ENCODE data around the gene SLC6A2.

SLC6A2 gene

DNA sequence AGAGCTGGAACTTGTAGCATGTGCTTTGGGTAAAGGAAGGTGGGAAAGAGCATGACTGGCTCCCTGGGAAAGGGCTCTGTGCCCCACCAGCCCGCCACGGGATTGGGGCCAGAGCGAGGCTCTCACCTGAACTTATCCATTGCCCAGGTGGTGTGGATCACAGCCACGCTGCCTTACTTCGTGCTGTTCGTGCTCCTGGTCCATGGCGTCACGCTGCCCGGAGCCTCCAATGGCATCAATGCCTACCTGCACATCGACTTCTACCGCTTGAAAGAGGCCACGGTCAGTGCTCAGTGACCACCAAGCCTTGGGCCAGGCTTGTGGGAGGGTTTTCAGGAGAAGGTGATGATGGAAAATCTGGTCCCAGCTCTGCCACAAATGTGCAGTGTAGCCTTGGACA, 36.0 kb downstream of the SLC6A2 start:
- Histone ChIP-seq H4K8ac (ENCODE audit: low read length) (no peak overlapping the region), H3K23ac (ENCODE audit: low read length in 2 of 2) (no peak overlapping the region), H3K4ac (ENCODE audit: low read depth in 1 of 2, low read length in 2 of 2) (no peak overlapping the region), H3K9me3 (ENCODE audit: control insufficient read depth, low read length) (no peaks in the 10 kb centered on the region), H3K27ac (ENCODE audit: low read length, poor library complexity, severe bottlenecking) (no peak overlapping the region), H3K14ac (ENCODE audit: low read length in 2 of 2) (no peak overlapping the region), H3K9ac (ENCODE audit: low read length) (no peak overlapping the region), H3K4me2 (ENCODE audit: low read length, poor library complexity, severe bottlenecking) (no peak overlapping the region), H4K91ac (ENCODE audit: low read length) (no peak overlapping the region), H2AK5ac (ENCODE audit: low read length, severe bottlenecking) (no peak overlapping the region), H2AFZ (ENCODE audit: low read depth, low read length) (no peak overlapping the region), H3K4me3 (ENCODE audit: insufficient read depth in 1 of 2, low read depth in 1 of 2, low read length in 2 of 2) (no peak overlapping the region), H3K18ac (ENCODE audit: low read depth in 1 of 2, low read length in 2 of 2) (no peak overlapping the region), H3K4me1 (ENCODE audit: control insufficient read depth, insufficient read depth, low read depth, low read length) (no peaks in the 10 kb centered on the region), H3K36me3 (ENCODE audit: control insufficient read depth in 1 of 2, insufficient read depth in 2 of 2, low read depth in 1 of 2, low read length in 2 of 2) (no peaks in the 10 kb centered on the region), H3K79me1 (replicated peaks; ENCODE audit: low read length, poor library complexity, severe bottlenecking) (no peaks in the 10 kb centered on the region), H2BK12ac (ENCODE audit: low read length in 2 of 2) (no peak overlapping the region), H2BK5ac (ENCODE audit: low read depth, low read length, poor library complexity, severe bottlenecking) (no peak overlapping the region), H2BK15ac (ENCODE audit: low read depth, poor library complexity, severe bottlenecking) (no peak overlapping the region), H2BK120ac (ENCODE audit: low read depth, low read length) (no peak overlapping the region), H3K27me3 (ENCODE audit: control insufficient read depth in 1 of 2, insufficient read depth in 1 of 2, low read length in 2 of 2) (peaks cover 0 to 57% of the 10 kb centered on the region in 2 experiments)
- no peak for DNase-seq
- 82% methylated on average over 12 of the region's 12 CpGs for WGBS

DNA sequence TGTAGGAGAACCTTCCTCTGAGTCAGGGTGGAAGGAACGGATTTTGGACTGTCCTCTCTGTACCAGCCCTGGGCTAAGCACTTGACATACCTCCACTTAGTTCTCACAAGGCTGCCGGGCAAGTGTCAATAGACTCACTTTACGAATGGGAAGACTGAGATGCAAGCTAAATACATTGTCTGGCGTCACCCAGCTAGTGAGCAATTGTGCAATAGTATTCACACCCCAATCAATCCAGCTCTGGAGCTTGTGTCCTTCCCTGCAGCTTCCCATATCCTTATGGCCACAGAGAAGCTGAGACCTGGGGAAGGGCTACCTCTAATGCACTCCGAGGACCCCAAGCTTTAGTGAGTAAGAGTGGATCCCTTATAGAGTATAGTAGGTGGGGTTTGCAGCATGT, 39.8 kb downstream of the SLC6A2 start:
- Histone ChIP-seq H3K18ac (ENCODE audit: low read depth in 1 of 2, low read length in 2 of 2) (no peak overlapping the region), H3K79me1 (replicated peaks; ENCODE audit: low read length, poor library complexity, severe bottlenecking) (no peaks in the 10 kb centered on the region), H3K4ac (ENCODE audit: low read depth in 1 of 2, low read length in 2 of 2) (no peak overlapping the region), H3K27me3 (ENCODE audit: control insufficient read depth in 1 of 2, insufficient read depth in 1 of 2, low read length in 2 of 2) (peaks cover 17 to 47% of the 10 kb centered on the region in 2 experiments), H2BK5ac (ENCODE audit: low read depth, low read length, poor library complexity, severe bottlenecking) (no peak overlapping the region), H3K23ac (ENCODE audit: low read length in 2 of 2) (no peak overlapping the region), H3K9ac (ENCODE audit: low read length) (no peak overlapping the region), H3K4me3 (ENCODE audit: insufficient read depth in 1 of 2, low read depth in 1 of 2, low read length in 2 of 2) (no peak overlapping the region), H3K9me3 (ENCODE audit: control insufficient read depth, low read length) (no peaks in the 10 kb centered on the region), H3K4me2 (ENCODE audit: low read length, poor library complexity, severe bottlenecking) (no peak overlapping the region), H3K14ac (ENCODE audit: low read length in 2 of 2) (no peak overlapping the region), H2AK5ac (ENCODE audit: low read length, severe bottlenecking) (no peak overlapping the region), H2BK120ac (ENCODE audit: low read depth, low read length) (no peak overlapping the region), H4K8ac (ENCODE audit: low read length) (no peak overlapping the region), H4K91ac (ENCODE audit: low read length) (no peak overlapping the region), H3K4me1 (ENCODE audit: control insufficient read depth, insufficient read depth, low read depth, low read length) (no peaks in the 10 kb centered on the region), H3K36me3 (ENCODE audit: control insufficient read depth in 1 of 2, insufficient read depth in 2 of 2, low read depth in 1 of 2, low read length in 2 of 2) (no peaks in the 10 kb centered on the region), H2AFZ (ENCODE audit: low read depth, low read length) (no peak overlapping the region), H3K27ac (ENCODE audit: low read length, poor library complexity, severe bottlenecking) (no peak overlapping the region), H2BK12ac (ENCODE audit: low read length in 2 of 2) (no peak overlapping the region), H2BK15ac (ENCODE audit: low read depth, poor library complexity, severe bottlenecking) (no peak overlapping the region)
- DNase-seq: no peak
- WGBS: 77% methylated on average over 5 of the region's 5 CpGs

DNA sequence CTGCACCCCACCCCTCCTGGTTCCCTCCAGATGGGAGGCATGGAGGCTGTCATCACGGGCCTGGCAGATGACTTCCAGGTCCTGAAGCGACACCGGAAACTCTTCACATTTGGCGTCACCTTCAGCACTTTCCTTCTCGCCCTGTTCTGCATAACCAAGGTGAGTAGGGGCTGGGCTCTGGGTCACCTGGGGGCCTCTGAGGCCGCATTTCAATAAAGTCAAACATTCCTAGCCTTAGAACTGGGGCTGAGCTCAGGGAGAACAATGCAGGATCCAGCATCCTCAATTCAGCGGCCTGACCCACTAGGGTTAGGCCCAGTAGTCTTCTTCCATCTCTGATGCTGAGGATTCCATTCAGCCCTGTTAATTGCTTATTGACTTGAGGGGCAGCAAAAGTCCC, 42.1 kb downstream of the SLC6A2 start:
- H2BK5ac ChIP-seq (ENCODE audit: low read depth, low read length, poor library complexity, severe bottlenecking): no peak overlapping the region
- H2AFZ ChIP-seq (ENCODE audit: low read depth, low read length): no peak overlapping the region
- H2BK120ac ChIP-seq (ENCODE audit: low read depth, low read length): no peak overlapping the region
- no peak overlapping the region for H3K4me3 ChIP-seq (ENCODE audit: insufficient read depth in 1 of 2, low read depth in 1 of 2, low read length in 2 of 2)
- H3K9ac ChIP-seq (ENCODE audit: low read length): no peak overlapping the region
- no peak overlapping the region for H3K4me2 ChIP-seq (ENCODE audit: low read length, poor library complexity, severe bottlenecking)
- H4K91ac ChIP-seq (ENCODE audit: low read length): no peak overlapping the region
- H4K8ac ChIP-seq (ENCODE audit: low read length): no peak overlapping the region
- H3K9me3 ChIP-seq (ENCODE audit: control insufficient read depth, low read length): no peaks in the 10 kb centered on the region
- no peaks in the 10 kb centered on the region for H3K36me3 ChIP-seq (ENCODE audit: control insufficient read depth in 1 of 2, insufficient read depth in 2 of 2, low read depth in 1 of 2, low read length in 2 of 2)
- no peak overlapping the region for H2AK5ac ChIP-seq (ENCODE audit: low read length, severe bottlenecking)
- H3K4me1 ChIP-seq (ENCODE audit: control insufficient read depth, insufficient read depth, low read depth, low read length): no peaks in the 10 kb centered on the region
- H2BK15ac ChIP-seq (ENCODE audit: low read depth, poor library complexity, severe bottlenecking): no peak overlapping the region
- H3K79me1 ChIP-seq (replicated peaks; ENCODE audit: low read length, poor library complexity, severe bottlenecking): no peaks in the 10 kb centered on the region
- H3K23ac ChIP-seq (ENCODE audit: low read length in 2 of 2): no peak overlapping the region
- H3K18ac ChIP-seq (ENCODE audit: low read depth in 1 of 2, low read length in 2 of 2): no peak overlapping the region
- H3K14ac ChIP-seq (ENCODE audit: low read length in 2 of 2): no peak overlapping the region
- H3K27me3 ChIP-seq (ENCODE audit: control insufficient read depth in 1 of 2, insufficient read depth in 1 of 2, low read length in 2 of 2): peaks cover 24 to 38% of the 10 kb centered on the region in 2 experiments
- no peak overlapping the region for H3K4ac ChIP-seq (ENCODE audit: low read depth in 1 of 2, low read length in 2 of 2)
- no peak for DNase-seq
- no peak overlapping the region for H3K27ac ChIP-seq (ENCODE audit: low read length, poor library complexity, severe bottlenecking)
- 51% methylated on average over 7 of the region's 7 CpGs for WGBS
- no peak overlapping the region for H2BK12ac ChIP-seq (ENCODE audit: low read length in 2 of 2)

DNA sequence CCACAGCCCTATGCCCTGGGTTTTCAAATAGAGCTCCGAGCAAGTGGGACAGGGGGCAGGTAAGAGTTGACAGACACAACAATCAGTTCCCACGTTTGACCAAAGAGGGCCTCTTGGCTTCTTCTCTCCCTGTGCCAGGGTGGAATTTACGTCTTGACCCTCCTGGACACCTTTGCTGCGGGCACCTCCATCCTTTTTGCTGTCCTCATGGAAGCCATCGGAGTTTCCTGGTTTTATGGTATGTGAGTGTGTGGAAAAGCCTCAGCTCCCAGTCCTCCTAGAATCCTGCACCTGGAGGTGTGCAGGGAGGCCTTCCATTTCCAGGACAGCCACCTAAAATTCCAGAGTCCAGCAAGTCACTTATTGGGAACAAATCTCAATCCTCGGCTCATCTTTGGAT, 42.5 kb downstream of the SLC6A2 start:
- Histone ChIP-seq H2BK5ac (ENCODE audit: low read depth, low read length, poor library complexity, severe bottlenecking) (no peak overlapping the region), H2BK120ac (ENCODE audit: low read depth, low read length) (no peak overlapping the region), H2BK15ac (ENCODE audit: low read depth, poor library complexity, severe bottlenecking) (no peak overlapping the region), H3K23ac (ENCODE audit: low read length in 2 of 2) (no peak overlapping the region), H3K79me1 (replicated peaks; ENCODE audit: low read length, poor library complexity, severe bottlenecking) (no peaks in the 10 kb centered on the region), H2AK5ac (ENCODE audit: low read length, severe bottlenecking) (no peak overlapping the region), H3K9me3 (ENCODE audit: control insufficient read depth, low read length) (no peaks in the 10 kb centered on the region), H3K4ac (ENCODE audit: low read depth in 1 of 2, low read length in 2 of 2) (no peak overlapping the region), H3K27ac (ENCODE audit: low read length, poor library complexity, severe bottlenecking) (no peak overlapping the region), H3K36me3 (ENCODE audit: control insufficient read depth in 1 of 2, insufficient read depth in 2 of 2, low read depth in 1 of 2, low read length in 2 of 2) (no peaks in the 10 kb centered on the region), H3K18ac (ENCODE audit: low read depth in 1 of 2, low read length in 2 of 2) (no peak overlapping the region), H2BK12ac (ENCODE audit: low read length in 2 of 2) (no peak overlapping the region), H3K9ac (ENCODE audit: low read length) (no peak overlapping the region), H4K8ac (ENCODE audit: low read length) (no peak overlapping the region), H2AFZ (ENCODE audit: low read depth, low read length) (no peak overlapping the region), H3K27me3 (ENCODE audit: control insufficient read depth in 1 of 2, insufficient read depth in 1 of 2, low read length in 2 of 2) (peaks cover 28 to 37% of the 10 kb centered on the region in 2 experiments), H3K4me2 (ENCODE audit: low read length, poor library complexity, severe bottlenecking) (no peak overlapping the region), H3K14ac (ENCODE audit: low read length in 2 of 2) (no peak overlapping the region), H4K91ac (ENCODE audit: low read length) (no peak overlapping the region), H3K4me1 (ENCODE audit: control insufficient read depth, insufficient read depth, low read depth, low read length) (peaks cover 3% of the 10 kb centered on the region), H3K4me3 (ENCODE audit: insufficient read depth in 1 of 2, low read depth in 1 of 2, low read length in 2 of 2) (no peak overlapping the region)
- DNase-seq: no peak
- 76% methylated on average over 5 of the region's 6 CpGs for WGBS
